UCSD-AML1 (cell line): Measurements from ENCODE around the gene KIAA0825.

Experiments
- DNase-seq: peaks from one replicate; lab custom pipeline; 2025; ENCODE audit not compliant: unreplicated experiment; lab: John Stamatoyannopoulos, UW

KIAA0825 gene

GRCh38 chr5:94326586-94326985, 291.8 kb downstream of the KIAA0825 start:
- no peak for DNase-seq

- no peak for DNase-seq
These were observed 301.2 kb downstream of the KIAA0825 start for GRCh38 chr5:94316916-94317838.

GRCh38 chr5:94314460-94315131, 303.8 kb downstream of the KIAA0825 start:
- DNase-seq: no peak

- DNase-seq: no peak
These were observed 304.7 kb downstream of the KIAA0825 start for GRCh38 chr5:94313696-94314095.

- DNase-seq: no peak
These were observed 305.2 kb downstream of the KIAA0825 start for GRCh38 chr5:94313188-94313587.

GRCh38 chr5:94312298-94312697, 306.1 kb downstream of the KIAA0825 start:
- no peak for DNase-seq

- no peak for DNase-seq
These were observed 307.6 kb downstream of the KIAA0825 start for GRCh38 chr5:94310833-94311232.

GRCh38 chr5:94309141-94309540, 309.3 kb downstream of the KIAA0825 start:
- DNase-seq: no peak

GRCh38 chr5:94308442-94308841, 310.0 kb downstream of the KIAA0825 start:
- DNase-seq: no peak

- DNase-seq: no peak
These were observed 314.3 kb downstream of the KIAA0825 start for GRCh38 chr5:94304146-94304545.

- DNase-seq: no peak
These were observed 329.5 kb downstream of the KIAA0825 start for GRCh38 chr5:94288937-94289336.

GRCh38 chr5:94285984-94286383, 332.4 kb downstream of the KIAA0825 start:
- no peak for DNase-seq

GRCh38 chr5:94283093-94283492, 335.3 kb downstream of the KIAA0825 start:
- DNase-seq: no peak

- DNase-seq: no peak
These were observed 337.1 kb downstream of the KIAA0825 start for GRCh38 chr5:94281236-94281801.

- no peak for DNase-seq
These were observed 341.7 kb downstream of the KIAA0825 start for GRCh38 chr5:94276751-94277150.

- no peak for DNase-seq
These were observed 342.4 kb downstream of the KIAA0825 start for GRCh38 chr5:94276048-94276447.

- no peak for DNase-seq
These were observed 343.7 kb downstream of the KIAA0825 start for GRCh38 chr5:94274707-94275106.

GRCh38 chr5:94268226-94268625, 350.2 kb downstream of the KIAA0825 start:
- no peak for DNase-seq

GRCh38 chr5:94267350-94267899, 351.0 kb downstream of the KIAA0825 start:
- no peak for DNase-seq

GRCh38 chr5:94266170-94266569, 352.2 kb downstream of the KIAA0825 start:
- DNase-seq: no peak

- DNase-seq: no peak
These were observed 355.3 kb downstream of the KIAA0825 start for GRCh38 chr5:94263068-94263467.

GRCh38 chr5:94260096-94260495, 358.3 kb downstream of the KIAA0825 start:
- DNase-seq: no peak
